SK-N-SH (cell line): ENCODE data around the gene PRR33. TPM values are rescaled to one million over a fixed set of nuclear protein-coding genes. Genes with fewer than 3 reads are reported as not detected.

Experiments
- CTCF ChIA-PET: fragments of 300-600, 350-600 bp; formaldehyde crosslinking; extraction: SDS; loops from one replicate; lab custom pipeline; 2021; lab: Yijun Ruan, JAX
- POLR2A ChIA-PET: fragments of 350-600 bp; sonication (Branson Sonifier 250); formaldehyde crosslinking; extraction: SDS; loops from one replicate; lab custom pipeline; 2020; ENCODE audit warnings: antibody characterized with exemption, inconsistent platforms; lab: Yijun Ruan, JAX
- DNase-seq: peaks from one replicate; pipeline ENCODE4 v3.0.0; 2012
- H2AFZ ChIP-seq: fragments of 200-600 bp; sonication (generic); 2 replicates; pipeline ENCODE4 v1.8.1; 2016; ENCODE audit warnings: antibody characterized with exemption, mild to moderate bottlenecking, low read depth
- H3F3A ChIP-seq: fragments of 200-600 bp; sonication (generic); replicated peaks from 2 replicates; pipeline ENCODE3; 2016; ENCODE audit warnings: antibody characterized with exemption, mild to moderate bottlenecking; ENCODE audit not compliant: insufficient read depth
- H3K27ac ChIP-seq, 2 experiments: fragments of 200-500 bp in 1 of 2; fragments of 200-600 bp in 1 of 2; sonication (Bioruptor generic) in 1 of 2; sonication (generic), shearing (Covaris generic) in 1 of 2; 2 replicates each; pipeline versions ENCODE4 v1.5.1 to v1.6.1; 2014 to 2016; ENCODE audit warnings: low read depth in 2 of 2, inconsistent platforms in 1 of 2, low read length in 1 of 2, mild to moderate bottlenecking in 1 of 2, mixed read lengths in 1 of 2
- H3K27me3 ChIP-seq: fragments of 200-600 bp; sonication (generic), shearing (Covaris generic); 2 replicates; pipeline ENCODE4 v1.6.1; 2016; ENCODE audit warnings: mixed run types; ENCODE audit not compliant: insufficient read depth
- H3K36me3 ChIP-seq, 2 experiments: fragments of 200-500 bp in 1 of 2; fragments of 200-600 bp in 1 of 2; sonication (Bioruptor generic) in 1 of 2; sonication (generic) in 1 of 2; replicated peaks in 1 of 2; 2 replicates each; pipeline versions ENCODE3 to v1.5.1; 2014 to 2016; ENCODE audit warnings: low read length in 1 of 2, mild to moderate bottlenecking in 1 of 2; ENCODE audit not compliant: insufficient read depth in 2 of 2, control insufficient read depth in 1 of 2
- H3K4me1 ChIP-seq, 2 experiments: fragments of 200-500 bp in 1 of 2; fragments of 200-600 bp in 1 of 2; sonication (Bioruptor generic) in 1 of 2; sonication (generic), shearing (Covaris generic) in 1 of 2; 2 replicates each; pipeline versions ENCODE4 v1.5.1 to v1.6.1; 2014 to 2016; ENCODE audit warnings: low read depth in 1 of 2, low read length in 1 of 2, mixed run types in 1 of 2; ENCODE audit not compliant: insufficient read depth in 2 of 2, control insufficient read depth in 1 of 2
- H3K4me2 ChIP-seq: fragments of 200-600 bp; sonication (generic), shearing (Covaris generic); 2 replicates; pipeline ENCODE4 v1.6.1; 2017; ENCODE audit warnings: mixed run types
- H3K4me3 ChIP-seq, 2 experiments: fragments of 200-500 bp in 1 of 2; fragments of 200-600 bp in 1 of 2; sonication (Bioruptor generic) in 1 of 2; sonication (generic), shearing (Covaris generic) in 1 of 2; 2 replicates each; pipeline versions ENCODE4 v1.5.1 to v1.8.1; 2014 to 2016; ENCODE audit warnings: low read depth in 2 of 2, inconsistent platforms in 1 of 2, low read length in 1 of 2, mild to moderate bottlenecking in 1 of 2, mixed read lengths in 1 of 2, moderate library complexity in 1 of 2
- H3K79me2 ChIP-seq: fragments of 200-600 bp; sonication (generic); 2 replicates; pipeline ENCODE4 v1.8.1; 2017; ENCODE audit warnings: mild to moderate bottlenecking; ENCODE audit not compliant: insufficient read depth
- H3K9ac ChIP-seq: fragments of 200-600 bp; sonication (generic); 2 replicates; pipeline ENCODE4 v1.6.1; 2017; ENCODE audit warnings: mixed run types
- H3K9me2 ChIP-seq: fragments of 200-600 bp; sonication (generic); 2 replicates; pipeline ENCODE4 v1.6.1; 2017; ENCODE audit warnings: mixed run types
- H3K9me3 ChIP-seq: fragments of 200-600 bp; sonication (generic); 2 replicates; pipeline ENCODE4 v1.6.1; 2017; ENCODE audit warnings: mixed run types, mild to moderate bottlenecking, moderate library complexity
- H4K20me1 ChIP-seq: fragments of 200-600 bp; sonication (generic); 2 replicates; pipeline ENCODE4 v1.6.1; 2017; ENCODE audit warnings: mild to moderate bottlenecking, mixed run types; ENCODE audit not compliant: insufficient read depth
- CTCF ChIP-seq: fragments of 200-600 bp; sonication (generic); IDR thresholded peaks from 2 replicates; pipeline ENCODE4 v1.6.1; 2017; ENCODE audit warnings: antibody characterized with exemption, mild to moderate bottlenecking, moderate library complexity
- ELF1 ChIP-seq: IDR thresholded peaks from 2 replicates; pipeline ENCODE4 v1.4.0; 2012
- EZH2phosphoT487 ChIP-seq: fragments of 200-600 bp; sonication (generic); IDR thresholded peaks from 2 replicates; pipeline ENCODE4 v1.6.1; 2017; ENCODE audit warnings: low read depth, mixed run types, mild to moderate bottlenecking, antibody characterized with exemption, moderate library complexity, borderline replicate concordance
- FOSL2 ChIP-seq: IDR thresholded peaks from 2 replicates; pipeline ENCODE4 v1.4.0; 2012; ENCODE audit warnings: low read depth, mild to moderate bottlenecking, moderate library complexity, borderline replicate concordance
- FOXJ3 ChIP-seq: sonication (generic); formaldehyde crosslinking; IDR thresholded peaks from 2 replicates; pipeline ENCODE4 v1.5.1; 2020; ENCODE audit warnings: mild to moderate bottlenecking, missing genetic modification reagents
- FOXM1 ChIP-seq: IDR thresholded peaks from 2 replicates; pipeline ENCODE4 v1.4.0; 2012; ENCODE audit warnings: low read depth, mild to moderate bottlenecking
- GABPA ChIP-seq: IDR thresholded peaks from 2 replicates; pipeline ENCODE4 v1.4.0; 2012; ENCODE audit warnings: low read depth, mild to moderate bottlenecking
- GATA2 ChIP-seq: sonication (generic); formaldehyde crosslinking; IDR thresholded peaks from 2 replicates; pipeline ENCODE4 v1.5.0; 2020; ENCODE audit warnings: mild to moderate bottlenecking, missing genetic modification reagents
- IRF3 ChIP-seq: fragments of 150-350 bp; IDR thresholded peaks from 2 replicates; pipeline ENCODE4 v1.6.1; 2016; ENCODE audit warnings: mild to moderate bottlenecking, low read depth, low read length
- MXI1 ChIP-seq: IDR thresholded peaks from 2 replicates; pipeline ENCODE4 v1.6.1; 2012; ENCODE audit warnings: mild to moderate bottlenecking, low read depth, low read length, improper control_type of control experiment
- NFIC ChIP-seq: IDR thresholded peaks from 2 replicates; pipeline ENCODE4 v1.4.0; 2012; ENCODE audit warnings: borderline replicate concordance
- NRF1 ChIP-seq: IDR thresholded peaks from 2 replicates; pipeline ENCODE4 v1.6.1; 2012; ENCODE audit warnings: low read depth, mild to moderate bottlenecking, low read length
- PBX3 ChIP-seq: IDR thresholded peaks from 2 replicates; pipeline ENCODE4; 2012
- RCOR1 ChIP-seq: fragments of 150-350 bp; IDR thresholded peaks from 2 replicates; pipeline ENCODE4 v1.6.1; 2017; ENCODE audit warnings: antibody characterized with exemption, low read length
- RXRA ChIP-seq: IDR thresholded peaks from 2 replicates; pipeline ENCODE4 v1.4.0; 2012; ENCODE audit warnings: low read depth, mild to moderate bottlenecking, borderline replicate concordance
- SIN3A ChIP-seq: IDR thresholded peaks from 2 replicates; pipeline ENCODE4 v1.6.1; 2012; ENCODE audit warnings: low read depth, mild to moderate bottlenecking, low read length, moderate library complexity, borderline replicate concordance
- SMC3 ChIP-seq: IDR thresholded peaks from 2 replicates; pipeline ENCODE4 v1.6.1; 2012; ENCODE audit warnings: low read depth, low read length, improper control_type of control experiment
- TCF12 ChIP-seq: IDR thresholded peaks from 2 replicates; pipeline ENCODE4 v1.4.0; 2012
- USF1 ChIP-seq: IDR thresholded peaks from 2 replicates; pipeline ENCODE4 v1.4.0; 2012; ENCODE audit warnings: low read depth, borderline replicate concordance
- YY1 ChIP-seq: IDR thresholded peaks from 2 replicates; pipeline ENCODE4 v1.4.0; 2012; ENCODE audit warnings: low read depth, mild to moderate bottlenecking
- ZBTB33 ChIP-seq: IDR thresholded peaks from 2 replicates; pipeline ENCODE4 v1.4.0; 2012; ENCODE audit warnings: low read depth, borderline replicate concordance
- WGBS: methylation state at CpG from one replicate; pipeline ENCODE4 v1.1.6; 2017; ENCODE audit warnings: low lambda C conversion rate; 5-methylcytosine and 5-hydroxymethylcytosine counted together
- polyA plus RNA-seq, 3 experiments: library from polyadenylated mRNA; depleted of rRNA; stranded (reverse); fragments of >200 nt; gene quantifications; 2 replicates each; pipeline ENCODE4 v1.2.3, GENCODE V29; 2012

The PRR33 gene
- polyA plus RNA-seq, 1 of the 3 experiments (the other 2 are of a cell fraction) = not detected

- no peak overlapping the region for H3K4me2 ChIP-seq
- H3K79me2 ChIP-seq = no peaks in the 10 kb centered on the region
- no peaks in the 10 kb centered on the region for H3K9me2 ChIP-seq
- no peak overlapping the region for H2AFZ ChIP-seq
- no peak overlapping the region for H3K9ac ChIP-seq
- 64% methylated on average over 13 of the region's 21 CpGs for WGBS
- no peaks in the 10 kb centered on the region for H3K36me3 ChIP-seq
- peaks cover 0 to 2% of the 10 kb centered on the region in 2 experiments; a peak in 1 of 4 replicates for H3K4me1 ChIP-seq
- no peak overlapping the region for H3K4me3 ChIP-seq
- H3F3A ChIP-seq = no peaks in the 10 kb centered on the region
- CTCF ChIA-PET = interaction anchor here (1.0 to 4.6 kb wide), 10 partner anchors 7 to 311 kb away, joined by 4 to 29 read pairs (median 16); partner anchors contain the start of gene TNNI2
- DNase-seq = no peak
- H3K9me3 ChIP-seq = no peaks in the 10 kb centered on the region
- no peak overlapping the region for H3K27ac ChIP-seq
- H4K20me1 ChIP-seq = no peaks in the 10 kb centered on the region
- TF ChIP-seq RCOR1 (no peak), FOSL2 (no peak), SIN3A (no peak), NFIC (no peak), FOXM1 (no peak), USF1 (no peak), MXI1 (no peak), GATA2 (no peak), FOXJ3 (CRISPR knock-in tag) (no peak)
- H3K27me3 ChIP-seq = no peaks in the 10 kb centered on the region
- POLR2A ChIA-PET = no interaction called here
Observed at GRCh38 chr11:1845561-1846452, 45.9 kb downstream of the PRR33 start.

GRCh38 chr11:1845095-1845429 lies 46.6 kb downstream of the PRR33 start:
- Histone ChIP-seq H3K27me3 (no peaks in the 10 kb centered on the region), H3K9me3 (no peaks in the 10 kb centered on the region), H3K4me3 (no peak overlapping the region), H3K27ac (no peak overlapping the region), H3K4me1 (peaks cover 0 to 2% of the 10 kb centered on the region in 2 experiments; a peak in 1 of 4 replicates), H3K36me3 (no peaks in the 10 kb centered on the region), H3K9me2 (no peaks in the 10 kb centered on the region), H3K9ac (no peak overlapping the region), H2AFZ (no peak overlapping the region), H3K4me2 (no peak overlapping the region), H4K20me1 (no peaks in the 10 kb centered on the region), H3F3A (no peaks in the 10 kb centered on the region), H3K79me2 (no peaks in the 10 kb centered on the region)
- TF ChIP-seq CTCF (no peak), ZBTB33 (no peak), SMC3 (no peak), TCF12 (no peak), NRF1 (no peak), IRF3 (no peak), GABPA (no peak), RXRA (no peak), PBX3 (no peak), FOSL2 (no peak), EZH2phosphoT487 (no peak), ELF1 (no peak), GATA2 (no peak), YY1 (no peak)
- DNase-seq = no peak
- CTCF ChIA-PET = interaction anchor here (4.6 kb wide), 1 partner anchor 13 kb away, joined by 28 read pairs; no protein-coding TSS in a partner anchor
- WGBS = 50% methylated on average over 1 of the region's 1 CpG
- POLR2A ChIA-PET = no interaction called here
